Tibial artery (tissue), 4 donors: ENCODE measurements around the gene ANKRD39.

Experiments used
- DNase-seq, 2 donors: peaks; one replicate each; pipeline ENCODE4 v3.0.0-alpha.2; 2019
- H3K27ac ChIP-seq, 2 donors: fragments of 200-600 bp; sonication (generic) in 1 of 2; 1 replicate in 1 of 2; 2 replicates in 1 of 2; pipeline ENCODE4 v1.5.1; 2018 to 2019; ENCODE audit warnings: mild to moderate bottlenecking in 1 of 2
- H3K27me3 ChIP-seq, 2 donors: fragments of 200-600 bp; sonication (generic) in 1 of 2; one replicate each; pipeline versions ENCODE4 v1.5.1 to v1.6.0; 2016 to 2019
- H3K36me3 ChIP-seq, 3 donors: fragments of 200-600 bp; sonication (generic) in 2 of 3; one replicate each; pipeline ENCODE4 v1.5.1; 2016 to 2019; ENCODE audit warnings: mild to moderate bottlenecking in 2 of 3
- H3K4me1 ChIP-seq, 4 donors: fragments of 200-600 bp; sonication (generic) in 2 of 4; 1 replicate in 3 of 4; 2 replicates in 1 of 4; pipeline ENCODE4 v1.5.1; 2016 to 2019
- H3K4me3 ChIP-seq, 2 donors: fragments of 200-600 bp; sonication (generic) in 1 of 2; 1 replicate in 1 of 2; 2 replicates in 1 of 2; pipeline ENCODE4 v1.5.1; 2018 to 2019; ENCODE audit warnings: mild to moderate bottlenecking in 2 of 2
- H3K9me3 ChIP-seq, 3 donors: fragments of 200-600 bp; sonication (generic) in 1 of 3; one replicate each; pipeline ENCODE4 v1.5.1; 2016 to 2019
- CTCF ChIP-seq, 2 experiments: fragments of 200-600 bp in 1 of 2; fragments of 450-650 bp in 1 of 2; IDR thresholded peaks; one replicate each; pipeline ENCODE4 v1.5.1; 2017 to 2019; ENCODE audit warnings: antibody characterized with exemption in 2 of 2, mild to moderate bottlenecking in 1 of 2, moderate library complexity in 1 of 2
- intact Hi-C: fragments of 100-400 bp; cut with DNase I; formaldehyde crosslinking; loops from one replicate; pipeline ENCODE4 v1.15.0; 2023; ENCODE audit warnings: low total_unique reads

ANKRD39 gene

GRCh38 chr2:96873651-96874096 is 15.9 kb upstream of the ANKRD39 start:
- intact Hi-C loops, result no loop called here
- H3K36me3 ChIP-seq, result no peaks in the 10 kb centered on the region
- H3K9me3 ChIP-seq, result no peaks in the 10 kb centered on the region
- no peaks in the 10 kb centered on the region for H3K27me3 ChIP-seq
- peak overlapping the region; percentile 26 to 47 for H3K27ac ChIP-seq
- H3K4me3 ChIP-seq, result no peak overlapping the region
- no peak for TF ChIP-seq CTCF (IDR thresholded peaks at IDR 0.05)
- peak; percentile 79 to 84 for DNase-seq
- peaks cover 0 to 37% (median 23%) of the 10 kb centered on the region in 4 donors for H3K4me1 ChIP-seq

GRCh38 chr2:96872591-96873349 is 15.0 kb upstream of the ANKRD39 start:
- H3K9me3 ChIP-seq, result no peaks in the 10 kb centered on the region
- DNase-seq, result no peak
- H3K4me1 ChIP-seq, result peaks cover 0 to 42% (median 27%) of the 10 kb centered on the region in 4 donors
- no peak for TF ChIP-seq CTCF (IDR thresholded peaks at IDR 0.05)
- H3K27me3 ChIP-seq, result no peaks in the 10 kb centered on the region
- intact Hi-C loops, result no loop called here
- peak overlapping the region in 1 of 2 donors; percentile 26 for H3K27ac ChIP-seq
- H3K4me3 ChIP-seq, result no peak overlapping the region
- peaks cover 0 to under 1% (median 0%) of the 10 kb centered on the region in 3 donors for H3K36me3 ChIP-seq

GRCh38 chr2:96870626-96871255 is 12.9 kb upstream of the ANKRD39 start:
- H3K4me1 ChIP-seq, result peaks cover 0 to 62% (median 46%) of the 10 kb centered on the region in 4 donors
- peaks cover 1 to 21% (median 12%) of the 10 kb centered on the region in 3 donors for H3K36me3 ChIP-seq
- no peaks in the 10 kb centered on the region for H3K9me3 ChIP-seq
- DNase-seq, result peak; percentile 61 to 85
- TF ChIP-seq CTCF (IDR thresholded peaks at IDR 0.05), result no peak
- H3K4me3 ChIP-seq, result peak overlapping the region; percentile 97 to 98
- peak overlapping the region; percentile 98 to 100 for H3K27ac ChIP-seq
- no peaks in the 10 kb centered on the region for H3K27me3 ChIP-seq
- intact Hi-C loops, result no loop called here

GRCh38 chr2:96869822-96870625 is 12.2 kb upstream of the ANKRD39 start, which contains the start of gene SEMA4C:
SEMA4C (minus strand) TSS chr2:96870080; CDS start chr2:96867886, 2,194 bp downstream.
- DNase-seq, result peak; percentile 68 to 87
- peaks cover 0 to 69% (median 49%) of the 10 kb centered on the region in 4 donors for H3K4me1 ChIP-seq

More at GRCh38 chr2:96869822-96870625, 12.2 kb upstream of the ANKRD39 start, which contains the start of gene SEMA4C:
- Histone ChIP-seq H3K27ac (peak within 1 kb of the TSS; percentile 98 to 100), H3K4me3 (peak within 1 kb of the TSS; percentile 97 to 98), H3K9me3 (no peaks in the 10 kb centered on the region), H3K27me3 (no peaks in the 10 kb centered on the region), H3K36me3 (peaks cover 9 to 28% (median 19%) of the 10 kb centered on the region in 3 donors)
- intact Hi-C loops, result loop anchor here (1.0 to 5.0 kb wide), 2 partner anchors 37 to 333 kb away; partner anchors contain the start of gene ARID5A
- no peak for TF ChIP-seq CTCF (IDR thresholded peaks at IDR 0.05)
